Right lobe of liver (tissue), 4 donors: Measurements from ENCODE around the gene CKAP5.

Source experiments
- CTCF ChIP-seq, 4 donors: fragments of 200-600 bp in 3 of 4; fragments of 450-650 bp in 1 of 4; IDR thresholded peaks; one replicate each; pipeline versions ENCODE4 v1.5.1 to v1.8.0; 2016 to 2022; ENCODE audit warnings: antibody characterized with exemption in 4 of 4, mild to moderate bottlenecking in 2 of 4
- POLR2A ChIP-seq: fragments of 450-650 bp; IDR thresholded peaks from one replicate; pipeline ENCODE4 v1.6.1; 2017; ENCODE audit warnings: antibody characterized with exemption, mild to moderate bottlenecking
- donor health status: DM: no; HTN: no; CAD: no.
- donor health status: DM: no; HTN: no; CAD: no.
- donor health status: DM: no; HTN: yes; CAD: no.

- TF ChIP-seq CTCF (IDR thresholded peaks at IDR 0.05): no peak
- TF ChIP-seq POLR2A: no peak
These were observed 10.2 kb downstream of the CKAP5 start for GRCh38 chr11:46835897-46836296.
